LNCaP clone FGC (cell line): ENCODE measurements around the gene ANAPC2.

ENCODE experiments used
- DNase-seq: peaks from one replicate; pipeline ENCODE4 v3.0.0-alpha.2; 2011; ENCODE audit warnings: low read depth
- H3K4me3 ChIP-seq: 2 replicates; pipeline ENCODE4 v1.5.1; 2011; ENCODE audit warnings: mild to moderate bottlenecking, low read depth, low read length, control low read depth
- TF ChIP-seq, protein P1 (sequence below): IDR thresholded peaks from 2 replicates; pipeline ENCODE4 v1.5.1; 2012; ENCODE audit warnings: mild to moderate bottlenecking; ENCODE audit not compliant: control insufficient read depth, insufficient read depth; ENCODE audit errors: extremely low read depth

ANAPC2 gene

DNA sequence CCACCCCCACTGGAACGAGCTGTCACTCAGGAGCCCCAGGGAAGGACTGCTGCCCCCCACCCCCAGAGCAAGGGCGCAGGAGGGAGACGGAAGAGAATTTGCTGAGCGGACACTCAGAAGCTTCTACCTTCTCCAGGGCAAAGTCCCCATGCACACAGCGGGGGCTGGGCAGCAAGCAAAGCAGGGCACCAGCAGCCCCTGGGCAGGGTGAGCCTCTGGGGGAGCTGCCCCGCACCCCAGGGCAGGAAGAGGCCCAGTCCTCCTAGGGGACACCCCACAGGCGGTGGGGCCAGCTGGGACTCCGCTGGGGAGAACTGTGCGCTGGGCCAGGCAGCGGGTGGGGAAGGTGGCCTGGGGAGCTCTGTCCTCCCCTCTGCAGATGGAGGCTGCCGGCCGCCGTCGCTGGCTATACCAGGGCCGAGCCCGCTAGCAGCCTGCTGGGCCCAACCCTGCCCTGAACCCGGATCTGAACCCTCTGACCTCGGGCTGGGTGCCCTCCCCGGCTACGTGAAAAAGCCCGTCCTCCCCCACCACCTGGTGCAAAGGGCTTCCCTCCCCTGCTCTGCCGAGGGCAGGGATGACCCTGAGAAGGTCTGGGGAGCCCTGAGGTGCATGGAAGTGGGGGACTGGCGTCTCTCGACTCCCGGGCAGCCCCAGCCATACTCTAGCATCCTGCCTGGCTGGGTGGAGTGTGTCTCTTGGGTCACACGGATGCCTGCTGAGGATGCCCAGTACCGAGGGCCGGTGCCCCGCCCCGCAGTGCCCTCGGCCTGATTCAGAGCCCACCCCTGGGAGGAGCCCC lies 41.7 kb upstream of the ANAPC2 start:
- TF ChIP-seq, protein P1, sequence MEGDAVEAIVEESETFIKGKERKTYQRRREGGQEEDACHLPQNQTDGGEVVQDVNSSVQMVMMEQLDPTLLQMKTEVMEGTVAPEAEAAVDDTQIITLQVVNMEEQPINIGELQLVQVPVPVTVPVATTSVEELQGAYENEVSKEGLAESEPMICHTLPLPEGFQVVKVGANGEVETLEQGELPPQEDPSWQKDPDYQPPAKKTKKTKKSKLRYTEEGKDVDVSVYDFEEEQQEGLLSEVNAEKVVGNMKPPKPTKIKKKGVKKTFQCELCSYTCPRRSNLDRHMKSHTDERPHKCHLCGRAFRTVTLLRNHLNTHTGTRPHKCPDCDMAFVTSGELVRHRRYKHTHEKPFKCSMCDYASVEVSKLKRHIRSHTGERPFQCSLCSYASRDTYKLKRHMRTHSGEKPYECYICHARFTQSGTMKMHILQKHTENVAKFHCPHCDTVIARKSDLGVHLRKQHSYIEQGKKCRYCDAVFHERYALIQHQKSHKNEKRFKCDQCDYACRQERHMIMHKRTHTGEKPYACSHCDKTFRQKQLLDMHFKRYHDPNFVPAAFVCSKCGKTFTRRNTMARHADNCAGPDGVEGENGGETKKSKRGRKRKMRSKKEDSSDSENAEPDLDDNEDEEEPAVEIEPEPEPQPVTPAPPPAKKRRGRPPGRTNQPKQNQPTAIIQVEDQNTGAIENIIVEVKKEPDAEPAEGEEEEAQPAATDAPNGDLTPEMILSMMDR: no peak
- DNase-seq: no peak
- H3K4me3 ChIP-seq: no peak overlapping the region

DNA sequence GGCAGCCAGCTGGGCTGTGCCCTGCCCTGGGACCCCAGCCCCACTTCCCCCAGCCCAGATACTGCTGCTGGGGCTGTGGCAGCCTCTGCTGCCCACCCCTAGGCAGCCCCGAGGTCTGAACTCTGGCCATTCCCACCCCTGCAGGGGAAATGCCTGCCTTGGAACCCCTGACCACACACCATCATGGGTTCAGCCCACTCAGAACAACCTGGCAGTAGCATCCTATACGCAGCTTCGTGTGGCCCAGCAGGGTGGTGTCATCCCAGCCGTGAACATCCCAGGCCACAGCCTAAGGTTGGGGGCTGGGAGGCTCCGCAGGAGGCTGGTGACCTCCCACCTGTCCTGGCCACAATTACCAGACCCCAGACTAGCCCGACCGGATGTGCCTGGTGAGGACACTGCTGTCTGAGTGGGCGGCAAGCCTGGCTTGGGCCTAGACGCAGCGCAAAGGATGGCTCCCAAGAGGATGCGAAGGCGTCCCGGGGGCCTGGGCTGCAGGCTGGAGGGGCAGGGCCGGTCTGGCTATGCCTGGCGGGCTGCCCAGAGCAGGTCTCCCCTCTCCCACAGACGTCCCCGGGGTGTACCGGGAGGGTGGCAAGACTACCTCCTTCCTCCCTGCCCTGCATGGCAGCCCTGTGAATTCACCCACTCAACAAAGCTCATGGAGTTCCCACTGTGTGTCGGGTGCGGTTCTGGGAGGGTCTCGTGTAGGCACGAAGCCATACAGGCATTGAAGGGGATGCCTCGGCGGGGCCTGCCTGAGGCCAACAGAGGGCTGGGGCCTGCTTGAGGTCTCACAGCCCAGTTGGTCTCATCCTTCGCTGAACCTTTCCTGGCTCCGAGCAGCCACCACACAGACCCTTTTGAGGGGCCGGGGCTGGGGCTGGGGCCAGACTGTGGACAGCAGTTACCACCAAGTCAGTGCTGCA lies 40.9 kb upstream of the ANAPC2 start:
- no peak overlapping the region for H3K4me3 ChIP-seq
- TF ChIP-seq, protein P1: no peak
- DNase-seq: no peak

DNA sequence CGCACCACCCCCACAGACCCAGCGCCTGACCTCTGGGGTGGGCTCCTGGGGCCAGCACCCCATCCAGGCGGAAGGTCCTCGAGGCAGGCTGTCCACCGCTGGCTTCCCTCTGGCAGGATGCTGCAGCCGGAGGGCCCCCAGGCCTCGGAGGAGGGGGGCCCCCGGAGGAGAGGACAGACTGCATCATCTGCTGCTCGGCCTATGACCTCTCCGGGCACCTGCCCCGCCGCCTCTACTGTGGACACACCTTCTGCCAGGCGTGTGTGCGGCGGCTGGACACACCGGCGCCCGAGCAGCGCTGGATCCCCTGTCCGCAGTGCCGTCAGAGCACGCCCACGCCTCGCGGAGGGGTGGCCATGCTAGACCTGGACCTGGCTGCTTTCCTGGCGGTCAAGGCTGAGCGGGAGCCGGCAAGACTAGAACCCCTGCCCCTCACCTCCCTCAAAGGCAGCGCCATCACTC lies 40.2 kb upstream of the ANAPC2 start:
- no peak overlapping the region for H3K4me3 ChIP-seq
- TF ChIP-seq, protein P1: no peak
- no peak for DNase-seq

DNA sequence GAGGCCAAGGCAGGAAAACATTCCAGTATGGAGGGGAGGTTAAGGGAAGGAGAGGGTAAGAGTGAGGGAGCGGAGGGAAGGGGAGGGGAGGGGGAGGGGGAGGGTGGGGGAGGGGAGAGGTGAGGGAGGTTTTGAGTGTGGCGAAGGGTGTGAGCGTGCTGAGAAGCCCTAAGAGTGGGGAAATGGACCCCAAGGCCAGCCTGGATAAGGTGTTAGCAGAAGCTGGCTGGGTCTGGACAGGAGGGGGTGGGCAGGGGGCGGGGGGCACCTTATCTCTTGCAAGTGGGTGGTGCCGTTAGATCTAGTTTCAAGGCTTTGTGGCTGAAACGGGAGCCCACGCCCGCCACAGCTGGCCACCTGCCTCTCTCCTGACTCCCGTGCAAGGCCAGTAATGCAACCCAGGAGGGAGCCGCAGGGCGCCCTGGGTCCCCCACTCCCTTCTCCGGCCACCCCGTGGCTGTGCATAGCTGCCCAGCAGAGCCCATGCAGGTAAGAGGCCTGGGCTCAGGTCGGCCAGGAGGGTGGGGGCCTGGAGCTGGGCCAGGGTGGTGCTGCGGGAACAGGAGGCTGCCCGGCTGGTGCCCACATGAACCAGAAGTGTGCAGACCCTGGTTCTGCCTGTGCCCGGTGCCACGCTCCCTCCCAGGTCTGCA lies 39.6 kb upstream of the ANAPC2 start:
- H3K4me3 ChIP-seq: no peak overlapping the region
- DNase-seq: no peak
- TF ChIP-seq, protein P1: no peak

DNA sequence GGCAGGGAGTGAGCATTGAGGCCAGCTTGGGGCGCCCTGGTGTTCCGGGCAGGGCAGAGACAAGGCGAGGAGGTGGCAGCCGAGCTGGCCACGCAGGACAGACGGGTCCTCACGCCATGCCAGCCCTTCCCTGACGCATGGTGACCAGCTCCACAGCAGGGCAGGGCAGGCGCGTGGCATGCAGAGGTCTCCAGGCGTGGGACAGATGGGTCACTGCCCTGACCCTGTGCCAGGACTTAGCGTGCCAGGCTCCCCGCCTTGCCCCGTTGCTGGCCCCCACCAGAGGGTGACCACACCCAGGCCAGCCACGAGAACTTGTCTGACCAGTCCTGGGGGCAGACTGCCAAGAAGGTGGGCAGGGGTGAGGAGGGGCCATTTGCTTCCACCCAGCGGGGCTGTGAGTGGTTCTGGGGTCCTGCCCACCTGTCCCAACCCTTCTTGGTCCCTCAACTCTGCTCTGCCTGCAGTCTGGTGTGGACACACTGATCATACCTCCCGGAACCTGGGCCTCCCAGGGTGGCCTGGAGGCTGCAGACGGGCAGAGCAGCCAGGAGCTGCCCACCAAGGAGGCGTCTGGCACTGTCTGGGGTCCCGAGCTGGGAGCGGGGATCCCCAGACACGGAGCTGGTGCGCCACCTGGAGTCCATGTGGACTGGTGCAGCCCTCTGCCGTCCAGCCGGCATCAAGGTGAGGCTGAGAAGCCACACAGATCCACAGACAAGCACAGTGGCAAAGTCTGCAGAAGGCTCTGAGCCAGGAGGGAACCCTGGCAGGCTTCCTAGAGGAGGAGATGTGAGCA lies 38.9 kb upstream of the ANAPC2 start, which contains the start of gene RNF224:
RNF224 (plus strand) TSS at position 449 of the 799 bp plus-strand sequence. CDS start 834 bp downstream, outside the sequence.
- H3K4me3 ChIP-seq: peak within 1 kb of the TSS; percentile 34
- peak; percentile 83 for DNase-seq
- TF ChIP-seq, protein P1: peak; percentile 87
